ENCODE data around the gene RASAL1. TPM values are rescaled to one million over a fixed set of nuclear protein-coding genes. Genes with fewer than 3 reads are reported as not detected.

The RASAL1 gene
- total RNA-seq, 1 donor from 2014 or later: 0.65 TPM

DNA sequence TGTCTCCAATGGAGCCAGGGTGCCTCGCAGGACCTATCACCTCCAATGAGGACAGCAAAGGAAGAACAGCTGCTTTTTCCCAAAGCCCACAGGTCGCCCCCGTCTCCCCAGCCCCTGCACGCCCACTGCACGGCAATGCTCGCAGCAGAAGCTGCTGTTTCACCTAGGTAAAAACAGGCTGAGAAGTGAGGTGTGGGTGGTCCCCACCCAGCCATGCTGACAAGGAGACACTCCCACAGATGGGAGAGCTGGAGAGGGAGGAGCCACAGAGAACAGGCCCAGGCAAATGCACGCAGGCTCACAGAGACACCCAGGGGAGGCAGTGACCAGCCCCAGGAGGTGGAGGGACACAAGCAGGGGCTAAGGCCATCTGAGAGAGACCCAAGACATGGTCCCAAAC lies 24.4 kb upstream of the RASAL1 start:
- H3K36me3 Mint-ChIP-seq: peaks cover 37% of the 10 kb centered on the region
- no peak for TF ChIP-seq CTCF (IDR thresholded peaks at IDR 0.05; ENCODE audit: unreplicated experiment)
- peaks cover 16% of the 10 kb centered on the region for H3K27me3 Mint-ChIP-seq (ENCODE audit: low read depth)
- no peaks in the 10 kb centered on the region for H3K4me1 Mint-ChIP-seq
- no peak overlapping the region for H3K27ac Mint-ChIP-seq
- DNase-seq (ENCODE audit: low spot score in 2 of 2, unreplicated experiment in 2 of 2): no peak
- H3K4me3 Mint-ChIP-seq: no peak overlapping the region
- H3K9me3 Mint-ChIP-seq: no peaks in the 10 kb centered on the region

DNA sequence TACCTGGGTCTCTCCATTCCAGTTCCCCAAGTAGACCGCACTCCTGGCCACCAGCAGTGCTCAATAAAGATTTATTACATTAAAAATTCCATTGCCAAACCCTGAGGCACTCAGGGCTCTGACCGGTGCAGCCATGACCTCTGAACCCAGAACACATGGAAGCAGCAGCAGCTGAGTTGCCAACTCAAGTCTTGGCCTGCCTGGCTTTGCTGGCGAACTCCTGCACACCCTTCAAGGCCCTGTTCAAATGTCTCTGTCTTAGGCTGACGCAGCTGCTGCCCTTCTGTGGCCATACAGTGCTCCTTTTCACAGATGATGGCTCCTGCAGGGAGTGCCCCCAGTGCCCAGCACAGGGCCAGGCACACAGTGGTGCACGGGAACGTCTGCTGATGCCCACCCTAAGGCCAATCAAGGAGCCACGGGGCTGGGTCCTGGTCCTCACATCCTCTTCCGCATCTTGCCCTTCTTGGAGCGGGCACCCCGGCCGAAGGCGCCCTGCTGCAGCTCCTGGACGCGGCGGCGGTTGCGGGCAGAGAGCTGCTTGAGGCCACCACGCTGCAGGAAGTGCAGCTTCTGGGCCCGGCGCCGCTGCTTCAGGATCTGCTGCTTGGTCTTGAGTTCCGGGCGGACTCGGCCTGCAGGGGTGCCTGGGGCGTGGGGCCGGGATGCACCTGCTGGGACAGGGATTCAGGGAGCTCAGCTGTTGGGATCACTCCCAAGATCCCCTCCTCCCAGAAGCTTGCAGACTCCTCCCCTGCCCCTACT lies 23.1 kb upstream of the RASAL1 start:
- Mint-ChIP-seq H3K27me3 (ENCODE audit: low read depth) (peaks cover 27% of the 10 kb centered on the region), H3K4me3 (no peak overlapping the region), H3K4me1 (no peaks in the 10 kb centered on the region), H3K36me3 (peaks cover 37% of the 10 kb centered on the region), H3K9me3 (no peaks in the 10 kb centered on the region), H3K27ac (no peak overlapping the region)
- no peak for TF ChIP-seq CTCF (IDR thresholded peaks at IDR 0.05; ENCODE audit: unreplicated experiment)
- no peak for DNase-seq (ENCODE audit: low spot score in 2 of 2, unreplicated experiment in 2 of 2)

- H3K9me3 Mint-ChIP-seq: no peaks in the 10 kb centered on the region
- no peak overlapping the region for H3K27ac Mint-ChIP-seq
- TF ChIP-seq CTCF (IDR thresholded peaks at IDR 0.05; ENCODE audit: unreplicated experiment): no peak
- peaks cover 28% of the 10 kb centered on the region for H3K36me3 Mint-ChIP-seq
- DNase-seq (ENCODE audit: low spot score in 2 of 2, unreplicated experiment in 2 of 2): no peak
- H3K4me3 Mint-ChIP-seq: no peak overlapping the region
- peaks cover 39% of the 10 kb centered on the region for H3K27me3 Mint-ChIP-seq (ENCODE audit: low read depth)
- peaks cover 2% of the 10 kb centered on the region for H3K4me1 Mint-ChIP-seq
Observed at GRCh38 chr12:113157218-113157859, 21.8 kb upstream of the RASAL1 start.

GRCh38 chr12:113155646-113156045 lies 20.1 kb upstream of the RASAL1 start:
- H3K36me3 Mint-ChIP-seq: peaks cover 19% of the 10 kb centered on the region
- peaks cover 48% of the 10 kb centered on the region for H3K27me3 Mint-ChIP-seq (ENCODE audit: low read depth)
- no peak for TF ChIP-seq CTCF (IDR thresholded peaks at IDR 0.05; ENCODE audit: unreplicated experiment)
- DNase-seq (ENCODE audit: low spot score in 2 of 2, unreplicated experiment in 2 of 2): no peak
- H3K4me3 Mint-ChIP-seq: no peak overlapping the region
- H3K4me1 Mint-ChIP-seq: peaks cover 8% of the 10 kb centered on the region
- no peak overlapping the region for H3K27ac Mint-ChIP-seq
- H3K9me3 Mint-ChIP-seq: no peaks in the 10 kb centered on the region

DNA sequence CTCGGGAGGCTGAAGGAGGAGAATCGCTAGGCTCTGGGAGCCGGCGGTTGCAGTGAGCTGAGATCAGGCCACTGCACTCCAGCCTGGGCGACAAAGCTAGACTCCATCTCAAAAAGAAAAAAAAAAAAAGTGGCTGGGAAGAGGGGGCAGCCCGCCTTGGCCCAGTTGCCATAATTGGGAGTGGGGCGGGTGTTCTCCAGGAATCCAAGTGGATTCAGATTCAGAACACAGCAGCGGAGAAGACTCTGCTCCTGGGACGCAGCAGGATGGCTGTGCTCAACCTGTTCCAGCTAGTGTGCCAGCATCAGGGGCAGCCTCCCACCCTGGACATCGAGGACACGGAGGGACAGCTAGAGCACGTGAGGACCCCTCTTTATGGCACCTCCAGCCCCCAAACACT lies 19.5 kb upstream of the RASAL1 start:
- Mint-ChIP-seq H3K27ac (no peak overlapping the region), H3K36me3 (peaks cover 15% of the 10 kb centered on the region), H3K4me3 (no peak overlapping the region), H3K27me3 (ENCODE audit: low read depth) (peaks cover 52% of the 10 kb centered on the region), H3K4me1 (peaks cover 11% of the 10 kb centered on the region), H3K9me3 (no peaks in the 10 kb centered on the region)
- no peak for DNase-seq (ENCODE audit: low spot score in 2 of 2, unreplicated experiment in 2 of 2)
- TF ChIP-seq CTCF (IDR thresholded peaks at IDR 0.05; ENCODE audit: unreplicated experiment): no peak

Data from mesothelial cell of epicardium (in vitro differentiated cells).